ENCODE results near the gene ABCG2.
"Not testable (repeated sequence)": the region's sequence is repeated elsewhere in the genome, so short reads cannot be mapped to it uniquely, and the experiment has no call there.

ABCG2 gene

DNA sequence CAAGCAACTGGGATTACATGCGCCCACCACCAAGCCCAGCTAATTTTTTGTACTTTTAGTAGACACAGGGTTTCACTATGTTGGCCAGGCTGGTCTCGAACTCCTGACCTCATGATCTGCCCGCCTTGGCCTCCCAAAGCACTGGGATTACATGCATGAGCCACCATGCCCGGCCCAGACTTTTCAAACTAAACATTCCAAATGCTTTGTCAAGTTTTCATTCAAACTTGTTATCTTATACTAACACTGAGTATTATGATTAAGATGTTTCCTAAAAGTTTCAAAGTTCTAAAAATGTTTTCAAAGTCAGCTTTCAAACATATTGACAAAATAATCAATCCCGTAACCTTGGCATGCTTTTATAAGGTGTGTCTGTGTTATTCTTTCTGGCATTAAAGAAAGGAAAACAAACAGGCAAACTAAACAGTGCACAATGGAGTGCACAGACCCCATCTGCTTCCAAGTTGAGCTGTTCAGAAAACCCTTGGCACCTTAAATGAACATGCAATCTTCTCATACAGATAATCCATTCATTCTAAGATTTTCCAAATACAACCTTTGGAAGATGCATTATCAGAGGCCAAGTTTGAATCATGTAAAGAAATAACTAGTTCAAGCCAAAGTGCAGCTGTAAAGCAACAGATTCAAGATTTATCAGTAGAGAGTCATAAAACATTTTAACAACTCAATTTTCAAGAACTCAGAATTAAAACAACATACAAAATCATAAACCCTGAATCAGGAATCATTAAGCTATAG lies 49.1 kb downstream of the ABCG2 start:
- DNase-seq = no peak

- no peak for DNase-seq
Observed at GRCh38 chr4:88108747-88109122, 49.7 kb downstream of the ABCG2 start.

GRCh38 chr4:88108108-88108465 lies 50.4 kb downstream of the ABCG2 start:
- DNase-seq = not testable (repeated sequence)

- DNase-seq = no peak
Observed at GRCh38 chr4:88107406-88108107, 50.9 kb downstream of the ABCG2 start.

DNA sequence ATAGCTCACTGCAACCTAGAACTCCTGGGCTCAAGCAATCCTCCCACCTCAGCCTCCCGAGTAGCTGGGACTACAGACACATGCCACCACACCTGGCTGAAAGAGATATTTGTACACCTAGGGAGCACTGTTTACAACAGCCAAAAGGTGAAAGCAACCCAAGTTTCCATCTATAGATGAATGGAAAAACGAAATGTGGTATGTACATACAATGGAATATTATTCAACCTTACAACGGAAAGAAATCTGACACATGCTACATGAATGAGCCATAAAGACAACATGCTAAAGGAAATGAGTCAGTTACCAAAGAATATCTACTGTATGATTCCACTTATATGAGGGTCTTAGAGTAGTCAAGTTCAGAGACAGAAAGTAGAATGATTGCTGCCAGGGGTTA lies 52.2 kb downstream of the ABCG2 start:
- no peak for DNase-seq

GRCh38 chr4:88104902-88105610 lies 53.4 kb downstream of the ABCG2 start:
- no peak for DNase-seq

DNA sequence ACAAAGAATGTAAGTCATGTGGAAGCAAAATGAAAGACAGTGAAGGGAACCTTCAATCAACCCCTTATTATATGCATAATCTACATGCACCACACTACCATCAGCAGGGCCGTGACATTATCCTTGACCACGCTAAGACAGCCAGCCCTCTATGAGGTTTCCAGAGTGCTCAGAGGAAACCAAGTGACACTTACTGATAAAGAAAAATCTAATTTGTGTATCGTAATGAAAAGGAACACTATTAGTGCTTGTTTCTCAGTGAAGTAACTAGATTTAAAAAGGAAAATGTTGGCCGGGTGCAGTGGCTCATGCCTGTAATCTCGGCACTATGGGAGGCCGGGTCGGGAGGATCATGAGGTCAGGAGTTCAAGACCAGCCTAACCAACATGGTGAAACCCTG lies 56.4 kb downstream of the ABCG2 start:
- no peak for DNase-seq

GRCh38 chr4:88101165-88101564 lies 57.3 kb downstream of the ABCG2 start:
- DNase-seq = no peak

- DNase-seq = no peak
Observed at GRCh38 chr4:88098993-88099752, 59.3 kb downstream of the ABCG2 start.

DNA sequence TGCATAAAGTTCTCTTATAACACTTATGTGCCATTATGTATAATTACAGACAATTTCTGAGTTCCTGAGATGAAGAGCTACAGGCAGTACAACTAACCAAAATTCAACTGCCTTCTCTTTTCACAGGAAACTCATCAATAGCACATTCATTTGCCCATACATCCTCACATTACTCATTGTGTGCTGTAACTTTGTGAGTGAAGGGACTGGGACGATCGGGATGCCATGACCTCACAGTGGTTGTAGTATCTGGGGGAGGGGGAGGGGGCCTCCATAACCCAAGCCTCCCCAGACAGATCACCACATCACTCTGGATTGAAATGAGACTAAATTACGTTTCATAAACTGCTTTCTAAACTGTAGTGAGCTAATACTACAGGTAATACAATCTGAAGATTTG lies 60.7 kb downstream of the ABCG2 start:
- DNase-seq = no peak

DNA sequence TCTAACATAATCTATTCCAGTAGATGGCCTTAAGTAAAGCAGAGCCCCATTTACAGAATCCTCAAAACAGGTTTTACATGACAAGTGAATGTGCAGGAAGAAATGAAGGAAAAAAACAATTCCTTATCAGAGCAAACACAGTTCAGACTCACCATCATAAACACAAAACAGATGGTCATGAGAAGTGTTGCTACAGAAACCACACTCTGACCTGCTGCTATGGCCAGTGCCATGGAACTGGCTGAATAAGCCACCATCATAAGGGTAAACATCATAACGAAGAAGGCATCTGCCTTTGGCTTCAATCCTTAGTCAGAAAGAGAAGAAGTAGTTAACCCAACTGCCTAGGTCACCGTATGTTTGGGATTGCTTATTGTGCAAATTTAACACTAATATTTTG lies 61.1 kb downstream of the ABCG2 start:
- no peak for DNase-seq

DNA sequence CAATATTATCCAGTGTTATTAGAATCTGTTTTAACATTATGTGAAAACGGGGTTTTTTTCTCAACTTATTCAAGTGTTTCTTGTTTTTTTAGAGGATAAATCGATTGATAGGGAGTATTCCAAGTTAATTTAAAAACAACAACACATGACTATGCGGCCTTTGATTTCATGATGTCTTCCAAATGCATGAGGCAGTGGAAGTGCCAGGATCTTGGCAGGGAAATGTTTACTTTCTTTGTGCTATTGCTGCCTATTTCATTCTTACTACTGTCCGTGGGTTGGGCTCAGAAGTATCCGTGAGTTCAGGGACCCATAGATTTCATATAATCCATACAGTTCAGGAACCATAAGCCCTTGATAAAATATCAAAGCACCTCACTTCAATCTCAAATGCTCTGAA lies 64.6 kb downstream of the ABCG2 start:
- no peak for DNase-seq

- no peak for DNase-seq
Observed at GRCh38 chr4:88091378-88091777, 67.1 kb downstream of the ABCG2 start.

- no peak for DNase-seq
Observed at GRCh38 chr4:88090898-88091297, 67.5 kb downstream of the ABCG2 start.

GRCh38 chr4:88087004-88087403 lies 71.4 kb downstream of the ABCG2 start:
- no peak for DNase-seq

- DNase-seq = no peak
Observed at GRCh38 chr4:88080626-88081025, 77.8 kb downstream of the ABCG2 start.

GRCh38 chr4:88078579-88078978 lies 79.9 kb downstream of the ABCG2 start:
- DNase-seq = no peak

DNA sequence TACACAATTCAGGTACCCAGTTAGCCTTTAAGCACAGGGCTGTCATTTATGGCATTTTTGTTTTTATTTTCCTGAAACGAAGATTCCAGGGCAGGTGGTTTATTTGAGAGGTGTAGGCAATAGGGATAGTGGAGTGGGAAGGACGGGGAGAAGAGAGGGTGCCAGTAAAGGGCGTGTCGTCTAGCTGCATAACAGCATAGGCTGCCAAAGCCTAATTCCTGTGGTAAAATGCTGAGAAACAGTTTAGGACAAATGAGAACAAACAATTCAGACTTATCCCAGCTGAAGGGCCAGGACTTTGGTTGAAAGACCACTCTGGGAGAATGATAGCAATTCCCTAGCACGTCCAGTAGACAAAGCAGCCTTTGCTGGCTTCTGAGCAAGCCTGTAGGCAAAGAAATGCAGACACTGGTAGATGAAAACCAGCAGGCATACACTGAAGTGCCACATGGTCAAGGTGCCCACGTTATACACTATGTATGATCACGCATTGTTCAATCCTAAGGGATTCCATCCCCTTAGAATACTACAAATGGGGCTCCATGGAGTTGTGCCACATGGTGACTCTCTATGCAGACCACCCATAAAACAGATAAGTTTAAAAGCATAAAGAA lies 80.4 kb downstream of the ABCG2 start:
- no peak for DNase-seq

GRCh38 chr4:88075336-88075735 lies 83.1 kb downstream of the ABCG2 start:
- no peak for DNase-seq

DNA sequence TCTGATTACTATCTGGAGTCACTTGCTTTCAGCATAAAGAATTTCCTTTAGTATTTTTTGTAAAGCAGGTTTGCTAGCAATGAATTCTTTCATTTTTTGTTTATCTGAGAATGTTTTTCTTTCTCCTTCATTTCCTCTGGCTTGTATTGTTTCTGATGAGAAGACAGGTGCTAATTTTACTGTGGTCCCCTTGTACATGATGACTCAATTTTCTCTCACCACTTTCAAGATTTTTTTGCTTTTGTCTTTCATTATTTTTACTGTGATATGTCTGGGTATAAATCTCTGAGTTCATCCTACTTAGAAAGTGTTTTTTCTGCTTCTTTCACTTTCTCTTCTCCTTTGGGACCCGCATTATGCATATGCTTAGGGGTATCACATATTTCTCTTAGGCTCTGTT lies 88.4 kb downstream of the ABCG2 start:
- DNase-seq = no peak

- DNase-seq = no peak
Observed at GRCh38 chr4:88064410-88064809, 94.0 kb downstream of the ABCG2 start.

DNA sequence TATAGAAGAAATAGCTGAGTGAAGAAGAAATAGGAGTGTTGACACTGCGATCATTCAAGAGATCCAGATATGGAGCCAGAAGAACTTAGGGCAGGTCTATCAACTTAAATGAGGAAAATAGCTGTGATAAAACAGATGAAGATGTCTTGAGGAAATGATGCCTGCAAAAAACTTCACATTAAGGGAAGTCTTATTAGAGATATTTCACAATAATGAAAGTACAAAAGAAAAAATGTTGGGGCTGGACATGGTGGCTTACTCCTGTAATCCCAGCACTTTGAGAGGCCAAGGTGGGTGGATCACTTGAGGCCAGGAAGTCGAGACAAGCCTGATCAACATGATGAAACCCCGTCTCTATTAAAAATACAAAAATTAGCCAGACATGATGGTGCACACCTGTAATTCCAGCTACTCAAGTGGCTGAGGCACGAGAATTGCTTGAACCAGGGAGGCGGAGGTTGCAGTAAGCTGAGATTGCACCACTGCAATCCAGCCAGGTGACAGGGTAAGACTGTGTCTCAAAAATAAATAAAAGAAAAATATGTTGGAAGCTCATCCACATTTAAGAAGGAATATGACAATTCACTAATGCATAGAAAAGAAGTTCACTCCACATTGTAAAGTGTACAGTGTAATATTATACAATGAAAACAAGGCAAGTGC lies 94.7 kb downstream of the ABCG2 start:
- DNase-seq = no peak
